Endothelial cell of umbilical vein (primary cell): Measurements from ENCODE around the gene CAMSAP1. TPM values are rescaled to one million over a fixed set of nuclear protein-coding genes. Genes with fewer than 3 reads are reported as not detected.

Experiments used
- BruUV-seq: library from RNA; stranded (reverse); fragments of 400-500 nt; replicated peaks from 2 replicates; lab custom pipeline; 2021; lab: Mats Ljungman, UMichigan
- CTCF ChIA-PET: fragments of 300-600, 350-600 bp; sonication (Branson Sonifier 250); formaldehyde crosslinking; loops from one replicate; lab custom pipeline; 2021; ENCODE audit warnings: antibody characterized with exemption, inconsistent platforms; lab: Charles Lee
- POLR2A ChIA-PET: fragments of 300-600, 350-600 bp; sonication (Branson Sonifier 250); formaldehyde crosslinking; loops from one replicate; lab custom pipeline; 2021; ENCODE audit warnings: antibody characterized with exemption, inconsistent platforms; lab: Charles Lee
- DNase-seq: peaks from one replicate; pipeline ENCODE4 v3.0.0-alpha.2; 2011; ENCODE audit warnings: low read depth, low spot score
- FAIRE-seq: peaks from 2 replicates; lab custom pipeline; 2011; peaks lifted over from hg19 to GRCh38; lab: Jason Lieb, UNC
- H2AFZ ChIP-seq: 2 replicates; pipeline ENCODE4 v1.6.0; 2012; ENCODE audit warnings: low read depth, low read length, control low read depth, inconsistent platforms
- H3K27ac ChIP-seq: 2 replicates; pipeline ENCODE4 v1.5.1; 2011; ENCODE audit warnings: low read depth, mild to moderate bottlenecking, control low read depth, low read length, moderate library complexity; ENCODE audit not compliant: insufficient read depth
- H3K27me3 ChIP-seq, 2 experiments: 2 replicates each; pipeline versions ENCODE4 v1.6.0 to v1.6.1; 2011; ENCODE audit warnings: low read length in 2 of 2, mixed read lengths in 1 of 2; ENCODE audit not compliant: control insufficient read depth in 2 of 2, insufficient read depth in 2 of 2
- H3K36me3 ChIP-seq, 2 experiments: 2 replicates in 1 of 2; 3 replicates in 1 of 2; pipeline ENCODE4 v1.5.1; 2011; ENCODE audit warnings: low read length in 2 of 2, mild to moderate bottlenecking in 1 of 2, moderate library complexity in 1 of 2; ENCODE audit not compliant: control insufficient read depth in 2 of 2, insufficient read depth in 2 of 2; ENCODE audit errors: extremely low read depth in 1 of 2
- H3K4me1 ChIP-seq: 3 replicates; pipeline ENCODE4 v1.5.1; 2011; ENCODE audit warnings: mild to moderate bottlenecking, low read length; ENCODE audit not compliant: control insufficient read depth, insufficient read depth; ENCODE audit errors: extremely low read depth
- H3K4me2 ChIP-seq: 2 replicates; pipeline ENCODE4 v1.6.1; 2011; ENCODE audit warnings: low read length, control low read depth, mixed read lengths; ENCODE audit not compliant: insufficient read depth
- H3K4me3 ChIP-seq, 3 experiments: fragments of 200-600 bp in 1 of 3; sonication (generic), shearing (Covaris generic) in 1 of 3; replicated peaks in 1 of 3; 2 replicates each; pipeline ENCODE4 v1.5.1; 2011 to 2016; ENCODE audit warnings: control low read depth in 3 of 3, low read length in 3 of 3, mild to moderate bottlenecking in 2 of 3, inconsistent platforms in 1 of 3, low read depth in 1 of 3, moderate library complexity in 1 of 3; ENCODE audit not compliant: insufficient read depth in 1 of 3
- H3K79me2 ChIP-seq: 2 replicates; pipeline ENCODE4 v1.6.0; 2012; ENCODE audit warnings: low read length, inconsistent platforms; ENCODE audit not compliant: control insufficient read depth, insufficient read depth
- H3K9ac ChIP-seq: replicated peaks from 2 replicates; pipeline ENCODE3; 2011; ENCODE audit warnings: low read length, control low read depth; ENCODE audit not compliant: insufficient read depth; ENCODE audit errors: extremely low read depth
- H3K9me1 ChIP-seq: replicated peaks from 3 replicates; pipeline ENCODE4 v1.6.0; 2011; ENCODE audit warnings: mild to moderate bottlenecking, low read length; ENCODE audit not compliant: control insufficient read depth, insufficient read depth; ENCODE audit errors: extremely low read depth
- H3K9me3 ChIP-seq: replicated peaks from 2 replicates; pipeline ENCODE4 v1.5.1; 2012; ENCODE audit warnings: low read length, inconsistent platforms; ENCODE audit not compliant: control insufficient read depth, insufficient read depth
- H4K20me1 ChIP-seq: replicated peaks from 2 replicates; pipeline ENCODE3; 2011; ENCODE audit warnings: mild to moderate bottlenecking, low read length; ENCODE audit not compliant: control insufficient read depth, insufficient read depth; ENCODE audit errors: extremely low read depth
- EZH2 ChIP-seq: IDR thresholded peaks from 2 replicates; pipeline ENCODE4 v1.6.1; 2012; ENCODE audit warnings: borderline replicate concordance, low read depth, mild to moderate bottlenecking, moderate library complexity, low read length, inconsistent platforms; ENCODE audit not compliant: severe bottlenecking
- FOS ChIP-seq: IDR thresholded peaks from 2 replicates; pipeline ENCODE4 v1.6.1; 2011; ENCODE audit warnings: mild to moderate bottlenecking, low read length, moderate library complexity, borderline replicate concordance; ENCODE audit not compliant: insufficient read depth
- JUN ChIP-seq: IDR thresholded peaks from 2 replicates; pipeline ENCODE4 v1.6.1; 2011; ENCODE audit warnings: borderline replicate concordance, low read depth; ENCODE audit not compliant: insufficient read length, insufficient read depth
- MYC ChIP-seq: IDR thresholded peaks from one replicate; pipeline ENCODE4 v1.6.1; 2011; ENCODE audit warnings: mild to moderate bottlenecking, low read depth, low read length
- POLR2A ChIP-seq: IDR thresholded peaks from 2 replicates; pipeline ENCODE4 v1.6.1; 2012; ENCODE audit warnings: low read depth, mild to moderate bottlenecking, control low read depth, low read length
- dilution Hi-C: fragments of 300-500 bp; cut with MboI; formaldehyde crosslinking; loops from one replicate; pipeline ENCODE4 v1.15.0; 2019; ENCODE audit warnings: low sequenced_read_pairs; ENCODE audit not compliant: extremely low pct_ligation_motif_present
- intact Hi-C: fragments of 100-400 bp; cut with micrococcal nuclease; formaldehyde crosslinking; loops from one replicate; pipeline ENCODE4 v1.10.0; 2022
- polyA plus RNA-seq, 4 experiments: library from polyadenylated mRNA; depleted of rRNA in 3 of 4; stranded (reverse) in 3 of 4; unstranded in 1 of 4; fragments of >200 nt; gene quantifications; 2 replicates each; pipeline versions ENCODE4 v1.2.1 to v1.2.3, GENCODE V29; 2011 to 2012; ENCODE audit warnings: missing spikeins in 1 of 4
- total RNA-seq: library from RNA; stranded (reverse); gene quantifications from 2 replicates; pipeline ENCODE4 v1.2.3, GENCODE V29; 2021
- TF ChIP-seq, protein P1 (sequence below), 2 donors: IDR thresholded peaks; 1 replicate in 1 of 2; 2 replicates in 1 of 2; pipeline ENCODE4 v1.5.1; 2011; ENCODE audit warnings: low read length in 2 of 2, mild to moderate bottlenecking in 2 of 2, moderate library complexity in 2 of 2, control low read depth in 1 of 2, inconsistent platforms in 1 of 2, low read depth in 1 of 2; ENCODE audit not compliant: insufficient read depth in 1 of 2; ENCODE audit errors: extremely low read depth in 1 of 2

The CAMSAP1 gene
- total and polyA plus RNA-seq, 2 donors (not counting 3 experiments of a cell fraction or from before 2014, with no cell fraction given) = 8.1 to 25.5 TPM

DNA sequence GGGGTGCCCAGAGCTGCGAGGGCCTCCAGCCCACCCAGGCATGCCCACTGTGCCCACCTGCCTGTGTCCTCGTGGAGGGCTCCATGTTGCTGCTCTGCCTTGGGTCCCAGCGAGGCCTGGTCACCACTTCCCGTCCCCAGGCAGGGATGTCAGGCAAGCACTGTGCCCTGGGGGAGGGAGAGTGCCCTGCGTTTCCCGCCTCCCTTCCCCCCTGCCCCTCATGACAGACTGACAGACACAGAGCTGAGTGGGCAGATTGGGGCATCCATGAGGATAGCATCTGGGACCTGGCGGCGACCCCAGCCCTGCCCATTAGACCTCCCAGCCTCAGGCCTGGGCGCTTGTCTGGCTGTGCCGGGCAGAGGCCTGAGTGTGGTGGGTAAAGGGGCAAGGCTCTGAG is 148.5 kb downstream of the CAMSAP1 start:
- FAIRE-seq (no peak), DNase-seq (no peak)
- intact Hi-C loops = no loop called here
- Histone ChIP-seq H3K9ac (no peak overlapping the region), H3K9me3 (no peaks in the 10 kb centered on the region), H4K20me1 (no peaks in the 10 kb centered on the region), H3K4me3 (no peak overlapping the region), H3K4me1 (no peaks in the 10 kb centered on the region), H2AFZ (no peak overlapping the region), H3K9me1 (no peaks in the 10 kb centered on the region), H3K79me2 (no peaks in the 10 kb centered on the region), H3K4me2 (no peak overlapping the region), H3K27ac (no peak overlapping the region), H3K27me3 (no peaks in the 10 kb centered on the region), H3K36me3 (no peaks in the 10 kb centered on the region)
- CTCF ChIA-PET = no interaction called here
- dilution Hi-C loops = no loop called here
- BruUV-seq = no TSS peak
- TF ChIP-seq, protein P1, sequence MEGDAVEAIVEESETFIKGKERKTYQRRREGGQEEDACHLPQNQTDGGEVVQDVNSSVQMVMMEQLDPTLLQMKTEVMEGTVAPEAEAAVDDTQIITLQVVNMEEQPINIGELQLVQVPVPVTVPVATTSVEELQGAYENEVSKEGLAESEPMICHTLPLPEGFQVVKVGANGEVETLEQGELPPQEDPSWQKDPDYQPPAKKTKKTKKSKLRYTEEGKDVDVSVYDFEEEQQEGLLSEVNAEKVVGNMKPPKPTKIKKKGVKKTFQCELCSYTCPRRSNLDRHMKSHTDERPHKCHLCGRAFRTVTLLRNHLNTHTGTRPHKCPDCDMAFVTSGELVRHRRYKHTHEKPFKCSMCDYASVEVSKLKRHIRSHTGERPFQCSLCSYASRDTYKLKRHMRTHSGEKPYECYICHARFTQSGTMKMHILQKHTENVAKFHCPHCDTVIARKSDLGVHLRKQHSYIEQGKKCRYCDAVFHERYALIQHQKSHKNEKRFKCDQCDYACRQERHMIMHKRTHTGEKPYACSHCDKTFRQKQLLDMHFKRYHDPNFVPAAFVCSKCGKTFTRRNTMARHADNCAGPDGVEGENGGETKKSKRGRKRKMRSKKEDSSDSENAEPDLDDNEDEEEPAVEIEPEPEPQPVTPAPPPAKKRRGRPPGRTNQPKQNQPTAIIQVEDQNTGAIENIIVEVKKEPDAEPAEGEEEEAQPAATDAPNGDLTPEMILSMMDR (IDR thresholded peaks at IDR 0.05; ENCODE audit: extremely low read depth in 1 of 2, insufficient read depth in 1 of 2, low read depth in 1 of 2, low read length in 2 of 2) = no peak
- TF ChIP-seq MYC (no peak), FOS (no peak), EZH2 (no peak), POLR2A (no peak), JUN (no peak)
- POLR2A ChIA-PET = no interaction called here

Other genes starting within 250 kb of the CAMSAP1 start
- gene LCN9, start 244.2 kb downstream of the CAMSAP1 start, total RNA-seq = not detected in 2 replicates
- not detected in 2 replicates for gene LCN9, start 244.2 kb downstream of the CAMSAP1 start, polyA plus RNA-seq
- gene SOHLH1, start 208.1 kb downstream of the CAMSAP1 start, total RNA-seq = not detected in 2 replicates
- gene SOHLH1, start 208.1 kb downstream of the CAMSAP1 start, polyA plus RNA-seq = not detected in 2 replicates
- gene KCNT1, start 205.4 kb downstream of the CAMSAP1 start, total RNA-seq = not detected in 2 replicates
- not detected in 2 replicates for gene KCNT1, start 205.4 kb downstream of the CAMSAP1 start, polyA plus RNA-seq
- 36.5 and 39.5 TPM in 2 replicates for gene UBAC1, start 53.8 kb upstream of the CAMSAP1 start, total RNA-seq
- 56.6 and 56.7 TPM in 2 replicates for gene UBAC1, start 53.8 kb upstream of the CAMSAP1 start, polyA plus RNA-seq
- 25.1 and 27.1 TPM in 2 replicates for gene NACC2, start 187.7 kb upstream of the CAMSAP1 start, total RNA-seq
- 15.7 and 15.8 TPM in 2 replicates for gene NACC2, start 187.7 kb upstream of the CAMSAP1 start, polyA plus RNA-seq
- gene TMEM250, start 211.3 kb upstream of the CAMSAP1 start, total RNA-seq = 47.4 and 49.9 TPM in 2 replicates
- gene TMEM250, start 211.3 kb upstream of the CAMSAP1 start, polyA plus RNA-seq = 24.9 and 29.7 TPM in 2 replicates